ENCODE measurements around the gene OR4P4. TPM values are rescaled to one million over a fixed set of nuclear protein-coding genes. Genes with fewer than 3 reads are reported as not detected.

Gene OR4P4
- under 1 TPM; 0.08 to 0.17 (median 0.12) TPM for polyA plus RNA-seq (ENCODE audit: insufficient read length in 4 of 4)

- no peak for DNase-seq (ENCODE audit: low read depth in 4 of 4, low spot score in 2 of 4)
Observed at GRCh38 chr11:55634813-55635212, at the start of gene OR4P4. TSS of gene OR4P4 (plus strand) at chr11:55635113.

- no peak for DNase-seq (ENCODE audit: low read depth in 4 of 4, low spot score in 2 of 4)
Observed at GRCh38 chr11:55607545-55607944, 27.4 kb upstream of the OR4P4 start, which contains the start of gene OR4C11. TSS of gene OR4C11 (minus strand) at chr11:55607645. CDS start at chr11:55604373, 3,272 bp downstream.

GRCh38 chr11:55624531-55624930, 10.4 kb upstream of the OR4P4 start:
- DNase-seq (ENCODE audit: low read depth in 4 of 4, low spot score in 2 of 4), result no peak

- no peak for DNase-seq (ENCODE audit: low read depth in 4 of 4, low spot score in 2 of 4)
Observed at GRCh38 chr11:55648027-55648426, 13.1 kb downstream of the OR4P4 start, which contains the start of gene OR4S2. TSS of gene OR4S2 (plus strand) at chr11:55648327. CDS start at chr11:55650904, 2,577 bp downstream.

- DNase-seq (ENCODE audit: low read depth in 4 of 4, low spot score in 2 of 4), result no peak
Observed at GRCh38 chr11:55652560-55652959, 17.6 kb downstream of the OR4P4 start.

- DNase-seq (ENCODE audit: low read depth in 4 of 4, low spot score in 2 of 4), result no peak
Observed at GRCh38 chr11:55655096-55655495, 20.2 kb downstream of the OR4P4 start.

- DNase-seq (ENCODE audit: low read depth in 4 of 4, low spot score in 2 of 4), result no peak
Observed at GRCh38 chr11:55658031-55658573, 23.2 kb downstream of the OR4P4 start.

GRCh38 chr11:55658608-55659007, 23.7 kb downstream of the OR4P4 start:
- no peak for DNase-seq (ENCODE audit: low read depth in 4 of 4, low spot score in 2 of 4)

- no peak for DNase-seq (ENCODE audit: low read depth in 4 of 4, low spot score in 2 of 4)
Observed at GRCh38 chr11:55661901-55662300, 27.0 kb downstream of the OR4P4 start, which contains the start of gene OR4C6. TSS of gene OR4C6 (plus strand) at chr11:55662201. CDS start at chr11:55665167, 2,966 bp downstream.

- DNase-seq (ENCODE audit: low read depth in 4 of 4, low spot score in 2 of 4), result no peak
Observed at GRCh38 chr11:55669376-55669775, 34.5 kb downstream of the OR4P4 start.

- DNase-seq (ENCODE audit: low read depth in 4 of 4, low spot score in 2 of 4), result no peak
Observed at GRCh38 chr11:55673860-55674259, 38.9 kb downstream of the OR4P4 start.

Other genes with a start within 250 kb of the OR4P4 start
- gene OR4C15, start 80.6 kb upstream of the OR4P4 start, polyA plus RNA-seq (ENCODE audit: insufficient read length in 4 of 4), result not detected
- gene OR4C16, start 63.0 kb upstream of the OR4P4 start, polyA plus RNA-seq (ENCODE audit: insufficient read length in 4 of 4), result not detected
- not detected for gene OR4C11, start 27.5 kb upstream of the OR4P4 start, polyA plus RNA-seq (ENCODE audit: insufficient read length in 4 of 4)
- gene OR4S2, start 13.2 kb downstream of the OR4P4 start, polyA plus RNA-seq (ENCODE audit: insufficient read length in 4 of 4), result not detected
- gene OR4C6, start 27.1 kb downstream of the OR4P4 start, polyA plus RNA-seq (ENCODE audit: insufficient read length in 4 of 4), result not detected
- gene OR5D13, start 138.3 kb downstream of the OR4P4 start, polyA plus RNA-seq (ENCODE audit: insufficient read length in 4 of 4), result not detected
- not detected for gene OR5D14, start 160.4 kb downstream of the OR4P4 start, polyA plus RNA-seq (ENCODE audit: insufficient read length in 4 of 4)
- not detected for gene OR5L1, start 176.3 kb downstream of the OR4P4 start, polyA plus RNA-seq (ENCODE audit: insufficient read length in 4 of 4)
- not detected for gene OR5D18, start 184.5 kb downstream of the OR4P4 start, polyA plus RNA-seq (ENCODE audit: insufficient read length in 4 of 4)
- not detected for gene OR5L2, start 192.1 kb downstream of the OR4P4 start, polyA plus RNA-seq (ENCODE audit: insufficient read length in 4 of 4)
- not detected for gene OR5D16, start 203.6 kb downstream of the OR4P4 start, polyA plus RNA-seq (ENCODE audit: insufficient read length in 4 of 4)
- not detected for gene TRIM51, start 248.2 kb downstream of the OR4P4 start, polyA plus RNA-seq (ENCODE audit: insufficient read length in 4 of 4)

All from left renal cortex interstitium (tissue), 4 donors.